Measurements from ENCODE around the gene GARRE1.

Gene GARRE1

DNA sequence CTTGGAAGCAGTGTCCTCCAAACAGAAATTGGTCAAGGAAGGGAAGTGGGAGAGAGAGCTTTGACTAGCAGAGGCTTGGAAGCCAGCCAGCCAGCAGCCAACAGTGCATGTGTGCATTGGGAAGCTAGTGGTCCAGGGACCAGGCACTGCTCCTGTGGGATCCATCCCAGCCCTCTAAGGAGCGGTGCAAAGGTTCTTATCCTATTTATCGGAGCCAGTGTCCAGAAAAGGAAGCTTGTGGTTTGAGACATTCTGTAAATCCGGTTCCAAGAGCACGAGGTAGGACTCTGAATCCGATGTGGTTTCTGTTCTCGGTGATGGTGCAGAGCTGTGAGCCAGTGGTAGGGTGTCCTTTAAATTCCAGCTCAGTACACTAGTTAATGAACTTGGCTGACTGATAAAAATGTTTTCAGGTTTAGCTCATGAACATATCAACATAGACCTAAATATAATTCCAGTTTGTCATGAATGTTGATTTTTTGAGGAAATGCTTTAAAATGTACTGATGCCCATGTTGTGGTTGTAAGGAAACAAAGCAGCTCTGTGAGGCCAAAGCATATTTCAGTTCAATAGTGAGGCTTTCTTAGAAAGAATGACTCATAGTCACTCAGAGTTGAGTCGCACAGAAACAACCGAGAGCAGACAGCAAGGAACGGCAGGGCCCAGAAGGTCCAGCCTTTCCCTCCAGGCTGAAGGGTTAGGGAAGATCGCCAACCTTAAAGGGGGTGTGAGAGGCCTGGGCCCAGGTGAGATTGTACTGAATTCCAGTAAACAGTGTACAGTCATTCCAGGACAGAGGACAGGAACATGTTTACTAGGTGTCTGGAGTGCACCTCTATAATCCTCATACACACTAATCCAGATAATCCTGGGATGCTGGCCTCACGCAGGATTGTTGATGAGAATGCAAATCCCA lies 21.5 kb upstream of the GARRE1 start:
- Histone ChIP-seq H3K4me3 (ENCODE audit: low read length) (no peak overlapping the region), H4K20me1 (ENCODE audit: control insufficient read depth, insufficient read depth, low read depth, low read length) (peaks cover 5% of the 10 kb centered on the region; the same call in 1 of the 2 replicates), H3K79me2 (ENCODE audit: control insufficient read depth, low read length) (no peaks in the 10 kb centered on the region), H3K36me3 (ENCODE audit: control insufficient read depth, low read length) (peaks cover 31% of the 10 kb centered on the region), H3K9me2 (replicated peaks; ENCODE audit: control insufficient read depth, low read length) (no peaks in the 10 kb centered on the region), H3F3A (ENCODE audit: control insufficient read depth, insufficient read depth) (peaks cover 9% of the 10 kb centered on the region), H3K9me3 (ENCODE audit: control insufficient read depth, insufficient read depth, low read length) (no peaks in the 10 kb centered on the region), H3K27me3 (ENCODE audit: control insufficient read depth, low read length) (no peaks in the 10 kb centered on the region), H3K27ac (ENCODE audit: low read depth, low read length) (no peak overlapping the region), H3K4me2 (ENCODE audit: low read length) (no peak overlapping the region), H3K4me1 (ENCODE audit: control insufficient read depth, low read length) (no peaks in the 10 kb centered on the region)
- TF ChIP-seq, protein P1, sequence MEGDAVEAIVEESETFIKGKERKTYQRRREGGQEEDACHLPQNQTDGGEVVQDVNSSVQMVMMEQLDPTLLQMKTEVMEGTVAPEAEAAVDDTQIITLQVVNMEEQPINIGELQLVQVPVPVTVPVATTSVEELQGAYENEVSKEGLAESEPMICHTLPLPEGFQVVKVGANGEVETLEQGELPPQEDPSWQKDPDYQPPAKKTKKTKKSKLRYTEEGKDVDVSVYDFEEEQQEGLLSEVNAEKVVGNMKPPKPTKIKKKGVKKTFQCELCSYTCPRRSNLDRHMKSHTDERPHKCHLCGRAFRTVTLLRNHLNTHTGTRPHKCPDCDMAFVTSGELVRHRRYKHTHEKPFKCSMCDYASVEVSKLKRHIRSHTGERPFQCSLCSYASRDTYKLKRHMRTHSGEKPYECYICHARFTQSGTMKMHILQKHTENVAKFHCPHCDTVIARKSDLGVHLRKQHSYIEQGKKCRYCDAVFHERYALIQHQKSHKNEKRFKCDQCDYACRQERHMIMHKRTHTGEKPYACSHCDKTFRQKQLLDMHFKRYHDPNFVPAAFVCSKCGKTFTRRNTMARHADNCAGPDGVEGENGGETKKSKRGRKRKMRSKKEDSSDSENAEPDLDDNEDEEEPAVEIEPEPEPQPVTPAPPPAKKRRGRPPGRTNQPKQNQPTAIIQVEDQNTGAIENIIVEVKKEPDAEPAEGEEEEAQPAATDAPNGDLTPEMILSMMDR (IDR thresholded peaks at IDR 0.05; ENCODE audit: low read depth, low read length, poor library complexity, severe bottlenecking), result no peak
- TF ChIP-seq EZH2phosphoT487 (IDR thresholded peaks at IDR 0.05; ENCODE audit: borderline replicate concordance, low read length), result no peak

- Histone ChIP-seq H3K27me3 (ENCODE audit: control insufficient read depth, low read length) (no peaks in the 10 kb centered on the region), H3K36me3 (ENCODE audit: control insufficient read depth, low read length) (peaks cover 5% of the 10 kb centered on the region), H3K4me2 (ENCODE audit: low read length) (no peak overlapping the region), H3K4me3 (ENCODE audit: low read length) (no peak overlapping the region), H3K4me1 (ENCODE audit: control insufficient read depth, low read length) (no peaks in the 10 kb centered on the region), H3K9me3 (ENCODE audit: control insufficient read depth, insufficient read depth, low read length) (no peaks in the 10 kb centered on the region), H3K27ac (ENCODE audit: low read depth, low read length) (no peak overlapping the region), H3K79me2 (ENCODE audit: control insufficient read depth, low read length) (no peaks in the 10 kb centered on the region), H3K9me2 (replicated peaks; ENCODE audit: control insufficient read depth, low read length) (no peaks in the 10 kb centered on the region), H4K20me1 (ENCODE audit: control insufficient read depth, insufficient read depth, low read depth, low read length) (peaks cover 3% of the 10 kb centered on the region; the same call in 1 of the 2 replicates), H3F3A (ENCODE audit: control insufficient read depth, insufficient read depth) (peaks cover 5% of the 10 kb centered on the region)
- no peak for TF ChIP-seq EZH2phosphoT487 (IDR thresholded peaks at IDR 0.05; ENCODE audit: borderline replicate concordance, low read length)
- TF ChIP-seq, protein P1 (IDR thresholded peaks at IDR 0.05; ENCODE audit: low read depth, low read length, poor library complexity, severe bottlenecking), result no peak
These were observed 18.9 kb upstream of the GARRE1 start for GRCh38 chr19:34235425-34235940.

- H4K20me1 ChIP-seq (ENCODE audit: control insufficient read depth, insufficient read depth, low read depth, low read length), result peaks cover 3% of the 10 kb centered on the region; the same call in 1 of the 2 replicates
- peaks cover 2% of the 10 kb centered on the region for H3K4me1 ChIP-seq (ENCODE audit: control insufficient read depth, low read length)
- no peaks in the 10 kb centered on the region for H3K36me3 ChIP-seq (ENCODE audit: control insufficient read depth, low read length)
- no peaks in the 10 kb centered on the region for H3K27me3 ChIP-seq (ENCODE audit: control insufficient read depth, low read length)
- no peak overlapping the region for H3K27ac ChIP-seq (ENCODE audit: low read depth, low read length)
- no peak overlapping the region for H3K4me3 ChIP-seq (ENCODE audit: low read length)
- TF ChIP-seq EZH2phosphoT487 (IDR thresholded peaks at IDR 0.05; ENCODE audit: borderline replicate concordance, low read length), result no peak
- TF ChIP-seq, protein P1 (IDR thresholded peaks at IDR 0.05; ENCODE audit: low read depth, low read length, poor library complexity, severe bottlenecking), result no peak
- H3K79me2 ChIP-seq (ENCODE audit: control insufficient read depth, low read length), result no peaks in the 10 kb centered on the region
- H3K9me2 ChIP-seq (replicated peaks; ENCODE audit: control insufficient read depth, low read length), result no peaks in the 10 kb centered on the region
- no peaks in the 10 kb centered on the region for H3K9me3 ChIP-seq (ENCODE audit: control insufficient read depth, insufficient read depth, low read length)
- H3F3A ChIP-seq (ENCODE audit: control insufficient read depth, insufficient read depth), result peaks cover 2% of the 10 kb centered on the region; the same call in 1 of the 2 replicates
- H3K4me2 ChIP-seq (ENCODE audit: low read length), result no peak overlapping the region
These were observed 18.0 kb upstream of the GARRE1 start for GRCh38 chr19:34236035-34236987.

All from DOHH2 (cell line).